Stomach (tissue), 9 donors: ENCODE data around the gene IPO9. TPM values are rescaled to one million over a fixed set of nuclear protein-coding genes. Genes with fewer than 3 reads are reported as not detected.

Source experiments
- DNase-seq, 2 donors: peaks; one replicate each; pipeline versions ENCODE4 v3.0.0 to v3.0.0-alpha.2; 2013 to 2019
- H3K27ac ChIP-seq, 5 donors: fragments of 200-600 bp in 4 of 5; sonication (generic) in 4 of 5; one replicate each; pipeline ENCODE4 v1.5.1; 2013 to 2019; ENCODE audit warnings: mild to moderate bottlenecking in 1 of 5, moderate library complexity in 1 of 5
- H3K27me3 ChIP-seq, 3 donors: fragments of 200-600 bp; sonication (generic); one replicate each; pipeline ENCODE4 v1.5.1; 2017 to 2019; ENCODE audit warnings: mixed run types in 1 of 3
- H3K36me3 ChIP-seq, 4 donors: fragments of 200-600 bp; sonication (generic); 1 replicate in 3 of 4; 2 replicates in 1 of 4; pipeline ENCODE4 v1.5.1; 2016 to 2019
- H3K4me1 ChIP-seq, 4 donors: fragments of 200-600 bp; sonication (generic); one replicate each; pipeline ENCODE4 v1.5.1; 2016 to 2019
- H3K4me3 ChIP-seq, 4 donors: fragments of 200-600 bp; sonication (generic) in 3 of 4; one replicate each; pipeline ENCODE4 v1.5.1; 2016 to 2019; ENCODE audit warnings: mild to moderate bottlenecking in 1 of 4
- H3K9me3 ChIP-seq, 4 donors: fragments of 200-600 bp; sonication (generic); one replicate each; pipeline ENCODE4 v1.5.1; 2016 to 2019
- CTCF ChIP-seq, 7 experiments: fragments of 450-650 bp in 4 of 7; fragments of 200-600 bp in 3 of 7; sonication (generic) in 3 of 7; IDR thresholded peaks; one replicate each; pipeline ENCODE4 v1.5.1; 2016 to 2019; ENCODE audit warnings: antibody characterized with exemption in 7 of 7, control low read depth in 2 of 7, mild to moderate bottlenecking in 1 of 7
- EP300 ChIP-seq: sonication (generic); formaldehyde crosslinking; IDR thresholded peaks from one replicate; pipeline ENCODE4 v1.6.1; 2017; ENCODE audit warnings: antibody characterized with exemption
- POLR2A ChIP-seq, 4 donors: fragments of 450-650 bp; IDR thresholded peaks; one replicate each; pipeline ENCODE4 v1.6.1; 2016; ENCODE audit warnings: antibody characterized with exemption in 4 of 4, control low read depth in 2 of 4, mild to moderate bottlenecking in 1 of 4, moderate library complexity in 1 of 4
- POLR2AphosphoS5 ChIP-seq, 3 donors: sonication (generic); formaldehyde crosslinking; IDR thresholded peaks; one replicate each; pipeline ENCODE4 v1.6.1; 2016; ENCODE audit warnings: antibody characterized with exemption in 3 of 3
- WGBS, 5 donors: extraction: QIAGEN DNeasy Blood & Tissue Kit in 3 of 5; methylation state at CpG; one replicate each; pipeline versions ENCODE4 v1.1.5 to v1.1.7; 2013 to 2018; 5-methylcytosine and 5-hydroxymethylcytosine counted together
- intact Hi-C: fragments of 100-400 bp; cut with DNase I; formaldehyde crosslinking; loops from one replicate; pipeline ENCODE4 v1.15.1; 2023; ENCODE audit warnings: low total_unique reads
- polyA plus RNA-seq, 3 donors: library from polyadenylated mRNA; stranded (reverse); fragments of 200-250 nt; gene quantifications; one replicate each; pipeline ENCODE4 v1.2.3, GENCODE V29; 2013
- total RNA-seq, 5 donors: library from RNA; depleted of rRNA; stranded (reverse); fragments of >200 nt; gene quantifications; one replicate each; pipeline versions ENCODE4 v1.1.0 to v1.2.3, GENCODE V29; 2014 to 2016
- donor health status: healthy with polysubstance abuse.
- donor health status: Bipolar disorder and iron deficiency.
- donor health status: healthy.

Gene IPO9
- total and polyA plus RNA-seq, 8 donors = 5.2 to 27.9 (median 12.1) TPM

- intact Hi-C loops = no loop called here
Measured at GRCh38 chr1:201825245-201825644, 3.7 kb upstream of the IPO9 start.

GRCh38 chr1:201826830-201827229 is 2.1 kb upstream of the IPO9 start:
- no peaks in the 10 kb centered on the region for H3K9me3 ChIP-seq
- no peak overlapping the region for H3K4me3 ChIP-seq
- H3K27me3 ChIP-seq = no peaks in the 10 kb centered on the region
- DNase-seq = no peak
- peaks cover 7 to 40% (median 29%) of the 10 kb centered on the region in 4 donors for H3K4me1 ChIP-seq
- no peak overlapping the region for H3K27ac ChIP-seq
- TF ChIP-seq POLR2A (IDR thresholded peaks at IDR 0.05) (no peak), EP300 (no peak), POLR2AphosphoS5 (IDR thresholded peaks at IDR 0.05) (no peak), CTCF (IDR thresholded peaks at IDR 0.05) (no peak)
- H3K36me3 ChIP-seq = peaks cover 0 to 17% (median 13%) of the 10 kb centered on the region in 4 donors
- WGBS, 5 donors = 61 to 80% (median 75%) methylated on average over 4 of the region's 4 CpGs
- intact Hi-C loops = no loop called here

More at GRCh38 chr1:201825245-201825644, 3.7 kb upstream of the IPO9 start:
- DNase-seq = no peak
- Histone ChIP-seq H3K4me3 (no peak overlapping the region), H3K27ac (no peak overlapping the region), H3K27me3 (no peaks in the 10 kb centered on the region), H3K36me3 (peaks cover 8 to 33% (median 28%) of the 10 kb centered on the region in 4 donors), H3K4me1 (peaks cover 6 to 24% (median 16%) of the 10 kb centered on the region in 4 donors), H3K9me3 (no peaks in the 10 kb centered on the region)
- no peak for TF ChIP-seq POLR2AphosphoS5 (IDR thresholded peaks at IDR 0.05)
- no peak for TF ChIP-seq CTCF (IDR thresholded peaks at IDR 0.05)
- TF ChIP-seq EP300 = no peak
- no peak for TF ChIP-seq POLR2A (IDR thresholded peaks at IDR 0.05)
- WGBS, 5 donors = 54 to 90% (median 77%) methylated on average over 3 of the region's 3 CpGs

GRCh38 chr1:201827321-201828216 is 1.4 kb upstream of the IPO9 start:
- no peaks in the 10 kb centered on the region for H3K9me3 ChIP-seq
- H3K36me3 ChIP-seq = peaks cover 0 to 10% (median 6%) of the 10 kb centered on the region in 4 donors
- no peak overlapping the region for H3K4me3 ChIP-seq
- H3K27ac ChIP-seq = no peak overlapping the region
- DNase-seq = no peak
- 86 to 94% (median 89%) methylated on average over 8 of the region's 8 CpGs for WGBS, 5 donors
- peaks cover 7 to 47% (median 33%) of the 10 kb centered on the region in 4 donors for H3K4me1 ChIP-seq
- TF ChIP-seq CTCF (IDR thresholded peaks at IDR 0.05) (no peak), EP300 (no peak), POLR2A (IDR thresholded peaks at IDR 0.05) (no peak), POLR2AphosphoS5 (IDR thresholded peaks at IDR 0.05) (no peak)
- intact Hi-C loops = no loop called here
- H3K27me3 ChIP-seq = no peaks in the 10 kb centered on the region

- Histone ChIP-seq H3K4me3 (peak overlapping the region in 2 of 4 donors; percentile 88 to 100), H3K9me3 (no peaks in the 10 kb centered on the region), H3K27ac (peak overlapping the region in 1 of 5 donors; percentile 89), H3K27me3 (no peaks in the 10 kb centered on the region), H3K4me1 (peaks cover 7 to 53% (median 37%) of the 10 kb centered on the region in 4 donors), H3K36me3 (peaks cover 0 to 5% (median under 1%) of the 10 kb centered on the region in 4 donors)
- TF ChIP-seq POLR2A (IDR thresholded peaks at IDR 0.05) = no peak
- TF ChIP-seq CTCF (IDR thresholded peaks at IDR 0.05) = no peak
- no peak for TF ChIP-seq EP300
- no peak for TF ChIP-seq POLR2AphosphoS5 (IDR thresholded peaks at IDR 0.05)
- 84 to 90% (median 86%) methylated on average over 16 of the region's 16 CpGs for WGBS, 5 donors
- peak in 1 of 2 donors; percentile 7 for DNase-seq
- intact Hi-C loops = no loop called here
Measured at GRCh38 chr1:201828217-201828819, 639 bp upstream of the IPO9 start.
